K562 (cell line): ENCODE data around the gene TYRO3. TPM values are rescaled to one million over a fixed set of nuclear protein-coding genes. Genes with fewer than 3 reads are reported as not detected.

ENCODE experiments used
- ATF7 ChIP-seq: fragments of 450-650 bp; IDR thresholded peaks from 2 replicates; pipeline ENCODE4 v1.7.1; 2014; ENCODE audit warnings: mild to moderate bottlenecking, moderate library complexity
- BCL6 ChIP-seq: fragments of 250-450 bp; sonication (Bioruptor Pico); IDR thresholded peaks from 2 replicates; pipeline ENCODE4 v1.4.0; 2020
- BMI1 ChIP-seq: fragments of 150-350 bp; IDR thresholded peaks from 2 replicates; pipeline ENCODE4 v1.6.1; 2014; ENCODE audit warnings: low read length
- CBFA2T3 ChIP-seq: fragments of 450-650 bp; IDR thresholded peaks from 2 replicates; pipeline ENCODE4 v1.6.1; 2017
- CHD2 ChIP-seq: IDR thresholded peaks from 2 replicates; pipeline ENCODE4 v1.6.1; 2011; ENCODE audit warnings: low read depth, low read length
- ETV1 ChIP-seq: fragments of 450-650 bp; conservative IDR thresholded peaks from 2 replicates; pipeline ENCODE4 v1.6.1; 2016; ENCODE audit warnings: missing genetic modification characterization, control low read depth, low read depth, missing compliant biosample characterization
- GABPB2 ChIP-seq: fragments of 250-450 bp; sonication (Bioruptor Pico); conservative IDR thresholded peaks from 2 replicates; pipeline ENCODE4 v1.5.1; 2021; ENCODE audit warnings: mild to moderate bottlenecking
- HDAC3 ChIP-seq: fragments of 450-650 bp; IDR thresholded peaks from 2 replicates; pipeline ENCODE4 v1.6.1; 2018; ENCODE audit warnings: borderline replicate concordance, mild to moderate bottlenecking, moderate library complexity; ENCODE audit not compliant: partially characterized antibody
- JUN ChIP-seq, 2 experiments: sonication (generic) in 1 of 2; formaldehyde crosslinking in 1 of 2; IDR thresholded peaks; 2 replicates each; pipeline versions ENCODE4 v1.6.1 to v1.8.0; 2012 to 2022; ENCODE audit warnings: borderline replicate concordance in 2 of 2, mild to moderate bottlenecking in 2 of 2, improper control_type of control experiment in 1 of 2, low read depth in 1 of 2, low read length in 1 of 2, missing genetic modification reagents in 1 of 2
- JUNB ChIP-seq: fragments of 450-650 bp; formaldehyde crosslinking; conservative IDR thresholded peaks from 2 replicates; pipeline ENCODE4 v1.4.0; 2020; ENCODE audit warnings: mild to moderate bottlenecking
- POLR2H ChIP-seq: IDR thresholded peaks from 2 replicates; pipeline ENCODE4 v1.6.1; 2016; ENCODE audit warnings: missing genetic modification characterization, low read depth, mild to moderate bottlenecking, control low read depth, missing compliant biosample characterization, moderate library complexity
- RAD51 ChIP-seq: fragments of 450-650 bp; IDR thresholded peaks from 2 replicates; pipeline ENCODE4 v1.7.1; 2016; ENCODE audit warnings: low read depth, mild to moderate bottlenecking, borderline replicate concordance
- SIX5 ChIP-seq, 2 experiments: IDR thresholded peaks; 2 replicates each; pipeline ENCODE4 v1.6.1; 2011; ENCODE audit warnings: low read length in 2 of 2, borderline replicate concordance in 1 of 2, low read depth in 1 of 2, mild to moderate bottlenecking in 1 of 2, moderate library complexity in 1 of 2; ENCODE audit not compliant: insufficient read depth in 1 of 2
- SP2 ChIP-seq: IDR thresholded peaks from 2 replicates; pipeline ENCODE4 v1.6.1; 2011; ENCODE audit warnings: mild to moderate bottlenecking, low read depth, low read length, moderate library complexity; ENCODE audit not compliant: poor library complexity, severe bottlenecking; ENCODE audit errors: extremely low read depth
- TAL1 ChIP-seq: fragments of 450-650 bp; IDR thresholded peaks from 2 replicates; pipeline ENCODE4 v1.6.1; 2016; ENCODE audit warnings: mild to moderate bottlenecking
- ZBTB7A ChIP-seq: IDR thresholded peaks from 2 replicates; pipeline ENCODE4 v1.6.1; 2011; ENCODE audit warnings: low read depth, mild to moderate bottlenecking, low read length, moderate library complexity, borderline replicate concordance; ENCODE audit not compliant: control insufficient read depth
- ZKSCAN1 ChIP-seq: fragments of 150-350 bp; IDR thresholded peaks from 2 replicates; pipeline ENCODE4 v1.6.1; 2016; ENCODE audit warnings: low read depth, low read length
- ZNF23 ChIP-seq: fragments of 250-450 bp; sonication (Bioruptor Pico); IDR thresholded peaks from 2 replicates; pipeline ENCODE4 v1.4.0; 2020; ENCODE audit warnings: mild to moderate bottlenecking
- ZNF282 ChIP-seq: sonication (generic); formaldehyde crosslinking; IDR thresholded peaks from 2 replicates; pipeline ENCODE4 v1.8.1; 2023; ENCODE audit warnings: missing genetic modification reagents
- ZNF586 ChIP-seq: fragments of 450-650 bp; formaldehyde crosslinking; conservative IDR thresholded peaks from 2 replicates; pipeline ENCODE4 v1.4.0; 2020; ENCODE audit warnings: mild to moderate bottlenecking, moderate library complexity
- polyA plus RNA-seq, 8 experiments: library from polyadenylated mRNA; depleted of rRNA in 4 of 8; stranded (reverse) in 5 of 8; unstranded in 3 of 8; fragments of >200 nt; fragmentation: Nextera tagmentation in 2 of 8; fragmentation: Illumina TruSeq in 1 of 8; extraction: Ambion mirVana in 2 of 8; extraction: Trizol in 1 of 8; gene quantifications; 2 replicates each; pipeline versions ENCODE4 v1.2.1 to v1.2.3, GENCODE V29; 2011 to 2014; ENCODE audit warnings: inconsistent platforms in 1 of 8, missing spikeins in 1 of 8
- total RNA-seq, 7 experiments: library from RNA; depleted of rRNA in 6 of 7; stranded (reverse); fragments of >200 nt in 6 of 7; fragmentation: Illumina TruSeq in 2 of 7; extraction: Trizol in 2 of 7; gene quantifications; 2 replicates each; pipeline versions ENCODE4 v1.2.1 to v1.2.3, GENCODE V29; 2011 to 2021; ENCODE audit warnings: low replicate concordance in 1 of 7
- TF ChIP-seq, protein P1 (sequence below): sonication (generic); formaldehyde crosslinking; IDR thresholded peaks from 2 replicates; pipeline ENCODE4 v1.8.1; 2023; ENCODE audit warnings: mild to moderate bottlenecking, missing genetic modification reagents
- TF ChIP-seq, protein P2 (sequence below): fragments of 200-400 bp; formaldehyde crosslinking; IDR thresholded peaks from 2 replicates; pipeline ENCODE4 v1.6.1; 2017; ENCODE audit warnings: mild to moderate bottlenecking, low read depth, low read length, moderate library complexity

Gene TYRO3
- total and polyA plus RNA-seq, 9 of the 15 experiments (the other 6 are each of a cell fraction or from before 2014, with no cell fraction given) = 2.6 to 39.6 (median 18.6) TPM

DNA sequence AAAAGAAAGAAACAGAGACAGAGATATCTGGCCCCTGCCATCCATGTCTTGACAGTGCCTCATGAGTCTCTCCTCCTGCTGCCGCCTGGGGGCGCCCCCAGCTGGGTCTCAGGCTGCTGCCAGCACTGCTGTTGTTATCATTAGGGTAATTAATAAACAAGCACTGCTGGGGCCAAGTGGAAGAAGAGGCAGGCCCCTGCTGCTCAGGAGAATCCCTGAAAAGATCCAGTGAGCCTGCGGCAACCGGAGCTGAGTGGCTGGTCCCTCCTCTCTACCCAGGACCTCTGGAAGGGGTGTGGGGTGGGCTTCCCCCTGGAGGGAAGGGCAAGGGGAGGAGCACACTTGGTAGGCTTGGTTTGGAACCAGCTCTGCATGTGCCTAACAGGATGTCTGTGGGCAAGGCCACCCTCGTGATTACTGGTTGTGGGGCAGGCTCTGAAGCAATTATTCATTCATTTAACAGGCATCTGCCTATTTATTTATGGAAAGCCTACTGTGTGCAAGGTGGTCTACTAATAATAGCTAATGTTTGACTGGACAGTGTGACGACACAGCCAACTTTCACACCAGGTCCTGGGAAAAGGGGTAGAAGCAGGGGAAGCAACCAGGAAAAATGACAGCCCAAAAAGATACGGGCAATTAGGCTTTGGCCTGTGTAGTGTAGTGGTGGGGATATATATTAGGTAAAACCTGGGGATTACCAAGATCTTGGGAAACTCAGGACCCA is 1.2 kb upstream of the TYRO3 start (continued):
- TF ChIP-seq ETV1 (tag) = no peak
- TF ChIP-seq ZBTB7A = 0 out of 2 replicates have a peak, but pooled peaks have one; percentile 44
- TF ChIP-seq ATF7 = no peak
- no peak for TF ChIP-seq JUN (IDR thresholded peaks at IDR 0.05; ENCODE audit: borderline replicate concordance, low read depth, low read length)
- TF ChIP-seq JUN (CRISPR knock-in tag; IDR thresholded peaks at IDR 0.05; ENCODE audit: borderline replicate concordance) = no peak
- TF ChIP-seq SIX5 (IDR thresholded peaks at IDR 0.05; ENCODE audit: borderline replicate concordance in 1 of 2, insufficient read depth in 1 of 2, low read depth in 1 of 2, low read length in 2 of 2) = no peak
- no peak for TF ChIP-seq JUNB
- TF ChIP-seq, protein P1, sequence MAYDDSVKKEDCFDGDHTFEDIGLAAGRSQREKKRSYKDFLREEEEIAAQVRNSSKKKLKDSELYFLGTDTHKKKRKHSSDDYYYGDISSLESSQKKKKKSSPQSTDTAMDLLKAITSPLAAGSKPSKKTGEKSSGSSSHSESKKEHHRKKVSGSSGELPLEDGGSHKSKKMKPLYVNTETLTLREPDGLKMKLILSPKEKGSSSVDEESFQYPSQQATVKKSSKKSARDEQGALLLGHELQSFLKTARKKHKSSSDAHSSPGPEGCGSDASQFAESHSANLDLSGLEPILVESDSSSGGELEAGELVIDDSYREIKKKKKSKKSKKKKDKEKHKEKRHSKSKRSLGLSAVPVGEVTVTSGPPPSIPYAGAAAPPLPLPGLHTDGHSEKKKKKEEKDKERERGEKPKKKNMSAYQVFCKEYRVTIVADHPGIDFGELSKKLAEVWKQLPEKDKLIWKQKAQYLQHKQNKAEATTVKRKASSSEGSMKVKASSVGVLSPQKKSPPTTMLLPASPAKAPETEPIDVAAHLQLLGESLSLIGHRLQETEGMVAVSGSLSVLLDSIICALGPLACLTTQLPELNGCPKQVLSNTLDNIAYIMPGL (CRISPR knock-in tag) = no peak
- TF ChIP-seq HDAC3 = no peak
- TF ChIP-seq BCL6 (CRISPR knock-in tag) = no peak
- TF ChIP-seq GABPB2 (CRISPR knock-in tag) = no peak
- TF ChIP-seq SP2 = no peak
- no peak for TF ChIP-seq ZNF282 (CRISPR knock-in tag)
- TF ChIP-seq ZNF23 (CRISPR knock-in tag) = no peak
- TF ChIP-seq BMI1 = no peak
- no peak; the same call in 1 of the 2 replicates for TF ChIP-seq ZKSCAN1
- TF ChIP-seq ZNF586 (CRISPR knock-in tag) = no peak
- TF ChIP-seq, protein P2, sequence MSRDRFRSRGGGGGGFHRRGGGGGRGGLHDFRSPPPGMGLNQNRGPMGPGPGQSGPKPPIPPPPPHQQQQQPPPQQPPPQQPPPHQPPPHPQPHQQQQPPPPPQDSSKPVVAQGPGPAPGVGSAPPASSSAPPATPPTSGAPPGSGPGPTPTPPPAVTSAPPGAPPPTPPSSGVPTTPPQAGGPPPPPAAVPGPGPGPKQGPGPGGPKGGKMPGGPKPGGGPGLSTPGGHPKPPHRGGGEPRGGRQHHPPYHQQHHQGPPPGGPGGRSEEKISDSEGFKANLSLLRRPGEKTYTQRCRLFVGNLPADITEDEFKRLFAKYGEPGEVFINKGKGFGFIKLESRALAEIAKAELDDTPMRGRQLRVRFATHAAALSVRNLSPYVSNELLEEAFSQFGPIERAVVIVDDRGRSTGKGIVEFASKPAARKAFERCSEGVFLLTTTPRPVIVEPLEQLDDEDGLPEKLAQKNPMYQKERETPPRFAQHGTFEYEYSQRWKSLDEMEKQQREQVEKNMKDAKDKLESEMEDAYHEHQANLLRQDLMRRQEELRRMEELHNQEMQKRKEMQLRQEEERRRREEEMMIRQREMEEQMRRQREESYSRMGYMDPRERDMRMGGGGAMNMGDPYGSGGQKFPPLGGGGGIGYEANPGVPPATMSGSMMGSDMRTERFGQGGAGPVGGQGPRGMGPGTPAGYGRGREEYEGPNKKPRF = no peak
- TF ChIP-seq TAL1 = no peak
- TF ChIP-seq RAD51 = no peak
- no peak for TF ChIP-seq POLR2H (tag)
- TF ChIP-seq CHD2 = no peak
- no peak for TF ChIP-seq CBFA2T3
